CD4-positive, alpha-beta T cell treated with Interleukin-15 for 1 hour (primary cell): ENCODE results near the gene SPON2.

Experiments
- DNase-seq: peaks from one replicate; pipeline ENCODE4 v3.0.0-alpha.2; 2020

The SPON2 gene

DNA sequence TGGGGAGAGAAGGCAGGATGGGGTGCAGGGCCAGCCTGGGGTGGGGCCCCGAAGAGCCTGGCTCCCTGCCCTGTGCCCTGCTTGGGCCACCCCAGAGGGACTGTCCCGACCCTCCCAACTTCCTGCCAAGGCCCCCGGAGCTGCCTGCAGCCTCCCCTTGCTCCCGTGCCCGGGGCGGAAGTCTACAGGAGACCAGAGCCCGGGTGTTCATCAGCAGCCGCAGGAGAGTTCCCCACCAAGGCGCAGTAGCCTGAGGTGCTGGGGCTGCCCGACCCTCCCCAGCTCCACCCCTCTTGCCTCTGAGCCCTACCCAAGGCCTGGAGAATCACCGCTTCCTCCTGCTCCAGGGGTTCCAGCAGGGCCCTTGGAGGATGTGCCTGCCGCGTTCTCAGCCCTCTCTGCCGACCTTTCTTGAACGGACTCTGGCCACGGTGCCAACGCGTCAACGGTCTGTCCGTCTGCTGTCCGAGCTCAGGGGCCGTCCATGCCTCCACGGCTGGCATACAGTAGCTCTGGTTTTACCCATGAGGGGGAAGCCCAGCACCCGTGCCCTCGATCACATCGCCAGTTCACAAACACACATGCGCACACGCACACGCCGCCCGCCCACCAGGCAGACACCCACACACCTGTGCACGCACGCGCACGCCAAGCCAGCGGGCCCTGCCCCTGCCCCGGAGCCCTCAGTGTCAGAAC, 36.0 kb upstream of the SPON2 start:
- DNase-seq = peak; percentile 10

- peak; percentile 8 for DNase-seq
These were observed 35.4 kb upstream of the SPON2 start for GRCh38 chr4:1207603-1208265.

- peak; percentile 5 for DNase-seq
These were observed 34.7 kb upstream of the SPON2 start for GRCh38 chr4:1207157-1207470.

- peak; percentile 2 for DNase-seq
These were observed 34.1 kb upstream of the SPON2 start for GRCh38 chr4:1206299-1207156.

DNA sequence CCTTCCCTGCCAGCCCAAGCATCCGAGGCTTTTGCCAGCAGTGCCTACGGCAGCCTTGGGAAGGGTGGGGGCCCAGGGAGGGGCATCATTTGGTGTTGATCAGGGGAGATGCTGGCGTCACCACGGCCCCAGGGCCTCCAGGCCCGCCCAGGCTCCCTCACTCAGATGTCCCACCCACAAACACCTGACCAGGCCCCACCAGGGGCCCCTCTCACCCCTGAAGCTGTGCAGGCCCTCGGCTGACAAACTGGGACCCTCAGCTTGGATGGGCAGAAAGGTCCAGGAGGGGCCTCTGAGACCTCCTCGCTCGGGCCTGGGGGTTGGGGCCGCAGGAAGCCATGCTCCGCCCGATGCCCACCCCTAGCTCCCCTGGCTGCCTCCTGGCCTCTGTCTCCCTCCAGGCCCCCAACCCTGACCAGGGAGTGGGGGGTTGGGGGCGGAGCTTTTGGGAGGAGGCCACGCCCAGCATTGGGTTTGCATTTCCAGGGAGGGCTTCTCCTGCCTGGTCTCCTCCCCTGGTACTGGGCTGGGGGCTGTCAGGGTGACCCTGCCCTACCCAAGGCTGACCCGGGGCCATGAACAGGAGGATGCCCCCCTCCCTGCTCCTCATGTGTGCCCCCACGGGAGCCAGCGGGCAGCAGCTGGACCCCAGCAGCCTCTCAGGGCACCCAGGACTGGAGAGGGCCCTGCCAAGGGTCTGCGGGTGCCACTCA, 33.4 kb upstream of the SPON2 start:
- DNase-seq = peak; percentile 15

DNA sequence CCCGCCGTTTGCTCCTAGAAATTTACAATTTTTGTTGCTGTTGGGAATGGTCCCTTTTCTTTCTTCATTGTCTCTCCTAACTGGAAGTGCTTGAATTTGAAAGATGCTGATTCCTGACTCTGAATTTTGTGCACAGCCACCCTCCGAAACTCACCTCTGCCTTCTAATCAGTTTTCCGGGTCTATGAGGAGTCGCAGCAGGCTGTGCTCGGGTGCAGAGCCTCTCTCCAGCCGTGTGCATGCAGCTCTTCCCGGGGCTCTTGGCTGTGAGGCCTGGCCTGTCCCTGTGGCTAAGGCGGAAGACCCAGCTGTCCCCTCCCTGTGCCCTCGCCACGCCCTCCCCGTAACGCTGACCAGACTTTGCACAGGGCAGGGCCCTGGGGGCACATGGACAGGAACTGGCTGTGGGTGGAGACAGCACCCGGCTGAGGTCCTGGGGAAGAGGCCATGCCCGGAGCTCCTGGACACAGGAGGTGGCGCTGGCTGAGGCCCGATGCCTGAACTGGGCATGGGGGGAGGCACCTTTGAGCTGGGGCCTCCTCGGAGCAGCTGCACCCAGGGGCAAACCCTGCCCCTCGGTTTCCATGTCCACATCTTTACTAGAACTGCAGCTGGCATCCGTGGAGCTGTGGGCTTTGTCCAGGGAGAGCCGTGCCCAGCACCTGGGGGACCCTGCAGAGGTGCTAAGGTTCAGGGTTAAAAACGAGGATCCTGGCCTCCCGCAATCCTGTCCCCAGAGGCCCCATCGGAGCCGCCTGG, 32.6 kb upstream of the SPON2 start:
- DNase-seq = peak; percentile 16

GRCh38 chr4:1204286-1204827, 32.0 kb upstream of the SPON2 start:
- no peak for DNase-seq

GRCh38 chr4:1203026-1203616, 30.7 kb upstream of the SPON2 start:
- peak; percentile 5 for DNase-seq

GRCh38 chr4:1202526-1203011, 30.2 kb upstream of the SPON2 start:
- DNase-seq = peak; percentile 11

DNA sequence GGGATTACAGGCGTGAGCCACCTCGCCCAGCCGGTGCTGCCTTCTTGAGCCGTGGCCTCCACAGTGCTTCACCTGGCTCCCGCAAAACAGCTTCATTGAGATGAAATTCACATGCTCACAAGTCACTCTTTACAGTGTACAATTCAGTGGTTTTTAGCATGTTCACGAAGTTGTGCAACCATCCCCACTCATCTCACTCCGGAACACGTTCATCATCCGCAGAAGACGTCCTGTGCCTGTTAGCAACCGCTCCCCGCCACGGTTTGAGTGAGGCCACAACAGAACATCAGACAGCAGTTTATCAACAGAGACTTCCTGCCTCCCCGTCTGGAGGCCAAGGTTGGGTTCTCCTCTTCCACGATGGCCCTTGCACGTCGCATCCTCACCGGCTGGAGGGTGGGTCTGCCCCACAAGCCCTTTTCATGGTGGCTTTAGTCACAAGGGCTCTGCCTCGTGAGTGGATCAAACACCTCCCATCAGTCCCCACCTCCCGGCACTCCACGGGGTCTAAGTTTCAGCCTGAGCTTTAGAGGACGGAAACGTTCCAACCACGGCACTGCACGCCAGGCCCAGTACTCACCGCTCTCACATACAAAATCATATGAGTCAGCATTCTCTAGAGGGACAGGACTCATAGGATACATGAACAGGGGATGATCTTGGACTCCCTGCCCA, 29.6 kb upstream of the SPON2 start:
- DNase-seq = peak; percentile 87

DNA sequence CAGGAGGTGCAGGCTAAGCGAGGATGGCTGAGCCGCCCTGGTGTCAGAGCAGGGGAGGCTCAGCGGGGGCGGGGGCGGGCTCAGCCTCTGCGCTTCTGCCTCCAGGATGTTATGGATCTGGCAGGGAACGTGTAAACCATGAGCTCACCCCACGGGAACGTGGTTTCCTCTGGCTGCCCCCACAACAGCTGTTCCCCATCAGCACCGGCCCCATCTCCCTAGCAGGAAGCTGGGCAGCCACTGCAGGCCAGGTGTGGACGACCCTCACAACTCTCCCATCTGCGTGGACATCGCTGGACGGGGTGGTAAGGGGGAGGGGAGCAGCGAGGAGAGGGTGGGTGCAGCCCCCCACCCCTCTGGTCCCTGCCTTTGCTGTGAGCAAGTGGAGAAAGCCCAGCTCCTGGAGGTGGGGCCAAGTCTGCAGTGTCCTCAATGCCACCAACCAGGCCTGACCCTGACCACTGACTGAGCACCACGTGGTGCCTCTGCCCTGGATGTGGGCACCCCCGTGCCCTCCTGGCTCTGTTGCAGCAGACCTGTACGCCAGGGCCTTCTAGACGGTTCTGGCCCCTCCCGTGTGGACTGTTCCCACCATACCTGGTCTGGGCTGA, 28.1 kb upstream of the SPON2 start:
- DNase-seq = peak; percentile 17

DNA sequence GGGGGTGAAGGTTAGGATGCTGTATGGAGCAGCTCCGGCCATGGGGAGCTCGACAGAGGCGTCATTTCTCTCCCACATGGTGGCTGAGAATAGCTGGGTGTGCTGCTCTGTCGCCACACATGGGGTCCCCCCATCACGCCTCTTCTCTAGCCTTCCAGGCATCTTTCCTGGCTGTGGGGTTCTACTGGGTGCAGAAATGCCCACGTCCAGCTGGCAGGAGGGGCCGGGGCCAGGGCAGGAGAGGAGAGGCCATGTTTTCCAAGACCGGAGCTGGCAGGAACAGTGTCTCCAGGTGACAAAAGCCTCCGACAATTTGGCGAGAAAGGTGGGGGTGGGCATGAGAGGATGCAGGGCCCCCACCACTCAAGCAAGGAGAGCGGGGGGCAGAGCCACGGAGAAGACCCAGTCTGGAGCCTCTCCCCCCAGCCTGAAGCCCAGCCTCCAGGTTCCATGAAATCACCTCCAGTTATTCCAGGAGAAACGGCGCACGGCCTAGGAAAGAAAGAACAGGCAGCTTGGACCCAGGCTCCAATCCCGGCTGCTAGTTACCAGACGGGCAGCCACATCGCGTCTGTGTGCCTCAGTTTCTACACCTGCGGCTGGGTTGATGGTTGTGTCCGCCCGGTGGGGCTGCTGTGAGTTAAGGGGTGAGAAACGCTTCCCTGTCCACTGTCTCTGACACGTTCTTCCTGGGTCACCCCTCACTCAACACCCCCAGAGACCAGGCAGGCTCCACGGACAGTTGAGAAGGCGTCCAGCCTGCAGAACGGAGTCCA, 27.4 kb upstream of the SPON2 start:
- DNase-seq = peak; percentile 11

- DNase-seq = no peak
These were observed 25.9 kb upstream of the SPON2 start for GRCh38 chr4:1198098-1198844.

DNA sequence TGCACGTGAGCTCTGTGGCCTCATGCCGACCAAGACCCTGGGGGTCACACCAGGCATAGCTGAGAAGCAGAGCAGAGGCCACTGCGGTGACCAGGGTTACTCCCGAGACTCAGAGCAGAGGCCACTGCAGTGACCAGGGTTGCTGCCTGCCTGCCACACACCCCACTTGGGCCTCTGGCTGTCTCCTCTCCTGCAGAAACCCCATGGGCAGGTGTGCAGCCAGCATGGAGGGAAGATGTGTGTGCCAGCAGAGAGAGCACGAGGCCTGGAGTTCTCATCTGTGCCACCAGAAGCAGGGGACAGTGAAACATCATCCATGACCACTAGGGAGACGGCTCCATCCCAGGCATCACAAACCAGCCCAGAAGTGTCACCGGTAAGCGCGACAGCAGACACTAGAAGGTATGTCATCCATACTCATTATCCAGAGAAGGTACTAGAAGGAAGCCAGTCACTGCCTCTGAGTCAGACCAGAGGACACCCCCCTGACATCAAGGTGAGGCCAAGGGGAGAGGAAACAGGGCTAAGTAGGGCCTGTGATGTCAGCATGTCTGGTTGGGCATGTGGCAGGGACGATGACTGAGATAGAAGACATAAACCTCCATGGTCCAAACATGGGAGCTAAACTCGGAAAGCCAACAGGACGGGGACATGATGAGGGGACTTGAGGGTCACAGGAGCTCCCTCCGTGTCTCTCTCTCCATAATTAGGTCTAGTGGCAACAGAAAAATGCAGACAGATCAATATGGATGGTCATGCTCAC, 24.2 kb upstream of the SPON2 start:
- DNase-seq = no peak

DNA sequence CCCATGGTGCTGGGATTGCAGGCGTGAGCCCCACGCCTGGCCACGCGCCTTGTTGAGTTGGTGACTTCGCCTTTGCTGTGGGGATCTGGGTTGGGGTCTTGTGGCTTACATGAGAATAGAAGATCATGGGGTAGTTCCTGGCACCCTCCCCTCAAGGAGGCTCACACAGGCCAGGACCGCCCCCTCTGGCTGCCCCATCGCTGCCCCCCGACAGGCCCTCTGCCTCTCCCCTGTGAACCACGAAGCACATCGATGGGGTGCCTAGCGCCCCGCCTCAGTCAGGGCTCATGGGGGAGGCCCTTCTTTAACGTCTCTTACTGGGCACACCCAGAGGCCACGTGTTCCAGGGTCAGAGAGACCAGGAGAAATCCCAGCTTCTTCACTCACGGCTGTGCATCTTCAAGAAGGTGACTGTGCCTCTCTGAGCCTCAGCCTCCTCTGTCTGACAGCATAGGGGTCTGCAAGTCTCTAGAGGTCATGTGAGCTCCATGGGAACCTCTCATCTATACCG, 23.6 kb upstream of the SPON2 start:
- DNase-seq = no peak

DNA sequence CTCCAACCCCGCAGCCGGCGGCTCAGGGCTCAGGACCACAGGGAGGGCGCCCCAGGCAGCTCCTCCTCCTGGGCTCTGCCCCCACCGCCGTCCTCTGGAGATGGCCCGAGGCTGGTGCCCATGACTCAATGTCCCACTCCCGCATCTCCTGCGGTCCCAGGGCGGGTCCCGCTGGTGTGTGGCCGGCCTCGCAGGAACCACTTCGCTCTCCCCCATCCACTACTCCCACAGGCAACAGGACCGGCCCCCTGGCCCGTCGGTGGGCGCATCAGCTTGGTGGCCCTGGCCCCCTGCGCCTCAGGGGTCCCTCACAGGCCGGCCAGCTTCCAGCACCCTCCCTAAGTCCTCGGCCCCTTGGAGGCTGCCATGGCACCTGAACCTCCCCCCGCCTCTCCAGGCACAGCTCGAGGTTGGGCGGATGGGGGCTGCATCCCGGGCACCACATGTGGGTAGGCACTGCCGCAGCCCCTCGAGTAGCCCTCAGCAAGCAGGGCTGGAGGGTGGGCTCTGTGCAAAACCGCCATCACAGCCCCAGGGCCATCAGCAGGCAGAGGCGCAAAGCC, 22.8 kb upstream of the SPON2 start:
- DNase-seq = no peak
